ENCODE data around the gene CRK.
"Not testable (repeated sequence)": the region's sequence is repeated elsewhere in the genome, so short reads cannot be mapped to it uniquely, and the experiment has no call there.

GRCh38 chr17:1450261-1450660, 5.8 kb downstream of the CRK start:
- not testable (repeated sequence) for TF ChIP-seq EP300, POLR2AphosphoS5 (IDR thresholded peaks at IDR 0.05)

All from stomach (tissue), 4 donors.